ENCODE data around the gene GPR21. TPM values are rescaled to one million over a fixed set of nuclear protein-coding genes. Genes with fewer than 3 reads are reported as not detected.

The GPR21 gene
- polyA plus RNA-seq, 1 of the 3 experiments (the other 2 are of a cell fraction) = not detected

- no peak for TF ChIP-seq CTCF (IDR thresholded peaks at IDR 0.05)
- no peak for TF ChIP-seq RXRA (IDR thresholded peaks at IDR 0.05; ENCODE audit: borderline replicate concordance, low read depth)
- 0 out of 2 replicates have a peak, but pooled peaks have one; percentile 18 for TF ChIP-seq JUND (IDR thresholded peaks at IDR 0.05)
- TF ChIP-seq ZBTB33 (IDR thresholded peaks at IDR 0.05; ENCODE audit: borderline replicate concordance, low read depth) = no peak
- TF ChIP-seq TEAD4 (IDR thresholded peaks at IDR 0.05; ENCODE audit: borderline replicate concordance, insufficient read depth) = 0 out of 2 replicates have a peak, but pooled peaks have one; percentile 27
- no peak for TF ChIP-seq FOSL2 (IDR thresholded peaks at IDR 0.05; ENCODE audit: borderline replicate concordance, low read depth)
- TF ChIP-seq NFIC (IDR thresholded peaks at IDR 0.05; ENCODE audit: borderline replicate concordance) = peak; percentile 82
- TF ChIP-seq EZH2phosphoT487 (IDR thresholded peaks at IDR 0.05; ENCODE audit: borderline replicate concordance, low read depth) = no peak
Measured at GRCh38 chr9:123049589-123050222, 16.2 kb downstream of the GPR21 start (continued).

- no peak overlapping the region for H3K4me2 ChIP-seq
- H2AFZ ChIP-seq (ENCODE audit: low read depth) = no peak overlapping the region
- H3K36me3 ChIP-seq (replicated peaks in 1 of 2; ENCODE audit: control insufficient read depth in 1 of 2, insufficient read depth in 2 of 2, low read length in 1 of 2) = peaks cover 9 to 18% of the 10 kb centered on the region in 2 experiments
- ChIA-PET POLR2A (no interaction called here), CTCF (interaction anchor here (1.5 to 1.6 kb wide), 2 partner anchors 23 to 296 kb away, joined by 3 to 4 read pairs; no protein-coding TSS in a partner anchor)
- no peaks in the 10 kb centered on the region for H3K27me3 ChIP-seq (ENCODE audit: insufficient read depth)
- no peak overlapping the region for H3K27ac ChIP-seq (ENCODE audit: low read depth in 2 of 2, low read length in 1 of 2)
- H4K20me1 ChIP-seq (ENCODE audit: insufficient read depth) = no peaks in the 10 kb centered on the region
- H3K9ac ChIP-seq = no peak overlapping the region
- H3K9me2 ChIP-seq = no peaks in the 10 kb centered on the region
- peaks cover 0 to 24% of the 10 kb centered on the region in 2 experiments; a peak in 2 of 4 replicates for H3K4me1 ChIP-seq (ENCODE audit: control insufficient read depth in 1 of 2, insufficient read depth in 2 of 2, low read depth in 1 of 2, low read length in 1 of 2)
- H3K9me3 ChIP-seq = no peaks in the 10 kb centered on the region
- peaks cover 9% of the 10 kb centered on the region for H3F3A ChIP-seq (replicated peaks; ENCODE audit: insufficient read depth)
- DNase-seq = no peak
- peaks cover 6% of the 10 kb centered on the region; the same call in 1 of the 2 replicates for H3K79me2 ChIP-seq (ENCODE audit: insufficient read depth)
- H3K4me3 ChIP-seq (ENCODE audit: low read depth in 2 of 2, low read length in 1 of 2) = no peak overlapping the region
- TF ChIP-seq SIN3A (IDR thresholded peaks at IDR 0.05; ENCODE audit: borderline replicate concordance, low read depth, low read length) = no peak
- TF ChIP-seq NFIC (IDR thresholded peaks at IDR 0.05; ENCODE audit: borderline replicate concordance) = no peak
- TF ChIP-seq MAX (IDR thresholded peaks at IDR 0.05; ENCODE audit: low read depth) = no peak
- TF ChIP-seq FOXM1 (IDR thresholded peaks at IDR 0.05; ENCODE audit: low read depth) = no peak
- TF ChIP-seq GATA2 (CRISPR knock-in tag; IDR thresholded peaks at IDR 0.05) = no peak
- TF ChIP-seq ELF1 (IDR thresholded peaks at IDR 0.05) = no peak
- TF ChIP-seq TAF1 (IDR thresholded peaks at IDR 0.05; ENCODE audit: borderline replicate concordance, low read depth, low read length) = no peak
- no peak for TF ChIP-seq TEAD4 (IDR thresholded peaks at IDR 0.05; ENCODE audit: borderline replicate concordance, insufficient read depth)
- TF ChIP-seq EZH2phosphoT487 (IDR thresholded peaks at IDR 0.05; ENCODE audit: borderline replicate concordance, low read depth) = no peak
- TF ChIP-seq GABPA (IDR thresholded peaks at IDR 0.05; ENCODE audit: low read depth) = no peak
- TF ChIP-seq CHD2 (IDR thresholded peaks at IDR 0.05; ENCODE audit: low read length, partially characterized antibody) = no peak
- no peak for TF ChIP-seq JUND (IDR thresholded peaks at IDR 0.05)
- no peak for TF ChIP-seq FOXJ3 (CRISPR knock-in tag; IDR thresholded peaks at IDR 0.05)
- TF ChIP-seq RFX5 (IDR thresholded peaks at IDR 0.05; ENCODE audit: low read length) = no peak
Measured at GRCh38 chr9:123053046-123053445, 19.6 kb downstream of the GPR21 start.
